Measurements from ENCODE around the gene SRXN1. TPM values are rescaled to one million over a fixed set of nuclear protein-coding genes. Genes with fewer than 3 reads are reported as not detected.
A peak's percentile ranks its signal among the peaks of the same experiment; 100 is the strongest.

SRXN1 gene
- total and polyA plus RNA-seq, 4 donors = 12.5 to 20.2 (median 18.1) TPM

DNA sequence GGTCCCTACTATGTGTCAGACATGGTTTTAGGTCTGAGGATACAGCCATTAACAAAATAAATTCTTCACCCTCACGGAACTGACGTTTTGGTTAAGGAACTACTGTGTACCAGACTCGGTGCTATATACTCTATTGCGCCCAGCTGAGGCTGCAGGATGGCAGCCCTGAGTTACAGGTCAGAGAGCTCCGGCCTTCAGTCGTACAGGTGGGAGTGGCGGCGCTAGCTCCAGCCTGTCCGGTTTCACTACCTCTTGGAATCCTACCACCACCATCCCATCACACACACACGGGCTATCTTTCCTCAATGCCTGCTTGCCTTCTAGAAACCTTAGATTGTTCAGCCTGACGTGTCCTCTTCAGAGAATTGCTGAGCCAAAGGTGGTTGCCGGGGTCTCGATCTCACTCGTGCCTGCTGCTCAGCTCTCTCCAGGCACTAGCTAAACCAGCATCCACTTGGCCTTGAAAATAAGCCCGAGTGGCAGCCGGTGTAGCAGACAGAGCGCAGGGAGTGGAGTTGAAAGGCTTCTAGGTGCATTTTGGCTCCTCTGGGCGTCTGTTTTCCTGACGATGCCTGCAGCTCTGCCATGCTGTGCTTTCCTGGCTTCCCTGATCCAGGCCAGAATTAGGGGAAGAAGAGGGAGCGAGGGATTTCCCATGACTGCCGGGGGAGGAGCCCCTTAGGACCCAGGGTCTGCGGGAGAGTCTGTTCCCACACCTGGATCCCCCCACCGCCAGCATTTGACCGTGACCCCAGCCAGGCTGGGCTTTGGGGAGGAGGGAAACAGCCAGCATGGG lies 41.8 kb downstream of the SRXN1 start:
- no peaks in the 10 kb centered on the region for H3K9me3 ChIP-seq (ENCODE audit: control insufficient read depth, low read length)
- H3K27ac ChIP-seq (ENCODE audit: low read depth in 1 of 2, low read length in 2 of 2) = no peak overlapping the region
- peak in 1 of 2 donors; percentile 63 for DNase-seq
- H3K27me3 ChIP-seq (ENCODE audit: control insufficient read depth in 1 of 2, insufficient read depth in 2 of 2, low read length in 1 of 2) = peaks cover 0 to 2% of the 10 kb centered on the region in 2 donors
- H3K4me1 ChIP-seq (ENCODE audit: control insufficient read depth in 1 of 2, insufficient read depth in 2 of 2, low read length in 2 of 2) = no peaks in the 10 kb centered on the region
- WGBS, 2 donors = 38 to 43% methylated on average over 24 of the region's 24 CpGs
- intact Hi-C loops (cut with DNase I) = no loop called here
- no peaks in the 10 kb centered on the region for H3K36me3 ChIP-seq (ENCODE audit: control insufficient read depth in 1 of 2, insufficient read depth in 2 of 2, low read length in 1 of 2)
- H3K4me3 ChIP-seq (ENCODE audit: low read length in 2 of 2) = no peak overlapping the region
- ATAC-seq (ENCODE audit: low FRiP score) = no peak

DNA sequence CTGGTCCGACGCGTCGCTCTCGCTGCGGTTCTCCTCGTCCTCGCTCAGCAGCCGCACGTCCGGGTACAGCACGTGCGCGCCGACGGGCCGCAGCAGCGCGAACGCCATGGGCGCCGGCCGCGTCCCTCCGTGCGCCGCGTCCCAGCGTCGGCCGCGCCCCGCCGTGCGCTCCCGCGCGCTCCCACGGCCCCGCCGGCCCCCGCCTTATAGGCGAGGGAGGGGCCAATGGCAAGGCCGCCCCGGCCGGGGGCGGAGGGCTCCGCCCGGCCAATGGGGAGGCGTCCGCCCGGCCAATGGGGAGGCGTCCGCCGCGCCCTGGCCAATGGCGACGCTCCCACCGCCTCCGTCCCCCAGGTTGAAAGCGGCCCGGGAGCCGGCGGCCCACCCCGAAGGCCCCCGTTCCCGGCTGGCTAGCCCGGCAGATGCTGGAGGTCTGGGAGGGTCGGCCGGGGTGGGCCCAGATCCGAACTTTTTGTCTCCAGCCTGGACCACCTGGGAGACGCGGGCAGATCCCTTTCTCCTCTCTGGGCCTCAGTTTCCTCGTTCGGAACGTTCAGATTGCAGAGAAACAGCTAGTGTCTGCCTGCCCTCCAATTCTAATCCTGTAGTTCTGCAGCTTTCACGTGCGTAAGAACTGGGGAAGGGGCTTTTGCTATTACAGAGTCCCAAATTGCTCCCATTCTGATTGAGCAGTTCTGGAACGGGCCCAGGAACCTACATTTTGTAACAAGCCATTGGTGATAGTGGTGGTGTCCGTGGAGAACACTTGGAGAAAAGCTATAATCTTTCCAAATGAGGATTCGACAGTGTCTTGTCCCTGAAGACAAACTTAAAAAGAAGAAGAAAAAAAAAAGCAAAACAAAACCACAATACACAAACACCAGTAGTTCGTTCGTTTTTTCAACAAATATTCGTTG lies 42.6 kb downstream of the SRXN1 start, which contains the start of gene TCF15:
Gene TCF15 (minus strand): TSS at position 180 of the 917 bp plus-strand sequence. CDS start 72 bp downstream, at position 108.
- Histone ChIP-seq H3K27ac (ENCODE audit: low read depth in 1 of 2, low read length in 2 of 2) (no peak within 1 kb of the TSS), H3K4me3 (ENCODE audit: low read length in 2 of 2) (no peak within 1 kb of the TSS), H3K27me3 (ENCODE audit: control insufficient read depth in 1 of 2, insufficient read depth in 2 of 2, low read length in 1 of 2) (peaks cover 0 to 2% of the 10 kb centered on the region in 2 donors), H3K4me1 (ENCODE audit: control insufficient read depth in 1 of 2, insufficient read depth in 2 of 2, low read length in 2 of 2) (no peaks in the 10 kb centered on the region), H3K9me3 (ENCODE audit: control insufficient read depth, low read length) (no peaks in the 10 kb centered on the region), H3K36me3 (ENCODE audit: control insufficient read depth in 1 of 2, insufficient read depth in 2 of 2, low read length in 1 of 2) (no peaks in the 10 kb centered on the region)
- intact Hi-C loops (cut with DNase I) = no loop called here
- DNase-seq (no peak), ATAC-seq (ENCODE audit: low FRiP score) (no peak)
- WGBS, 2 donors = 7 to 10% methylated on average over 57 to 84 of the region's 84 CpGs

DNA sequence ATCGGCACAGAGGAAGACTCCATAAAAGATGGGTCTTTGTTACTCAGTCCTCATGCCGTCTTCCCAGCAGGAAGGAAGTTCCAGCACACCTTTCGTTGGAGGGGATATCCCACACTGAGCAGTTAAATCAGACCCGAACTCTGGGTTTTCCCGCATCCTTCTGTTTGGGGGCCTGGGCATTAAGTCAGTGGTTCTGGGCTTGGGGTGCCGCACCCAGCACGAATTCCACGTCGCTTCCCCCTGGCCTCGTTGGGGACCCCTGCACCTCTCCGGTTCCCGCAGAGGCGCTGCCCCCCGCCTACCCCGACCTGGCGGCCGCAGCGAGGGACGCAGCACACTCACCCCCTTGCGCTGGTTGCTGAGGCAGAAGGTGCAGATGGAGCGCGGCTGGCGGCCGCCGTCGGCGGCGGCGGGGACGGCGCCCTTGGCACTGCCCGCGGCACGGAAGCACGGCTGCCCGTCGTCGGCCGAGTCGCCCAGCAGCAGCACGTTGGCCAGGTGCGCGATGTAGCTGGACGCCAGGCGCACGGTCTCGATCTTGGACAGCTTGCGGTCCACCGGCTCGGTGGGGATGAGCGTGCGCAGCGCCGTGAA lies 43.5 kb downstream of the SRXN1 start:
- no peak for ATAC-seq (ENCODE audit: low FRiP score)
- peaks cover 0 to 2% of the 10 kb centered on the region in 2 donors for H3K27me3 ChIP-seq (ENCODE audit: control insufficient read depth in 1 of 2, insufficient read depth in 2 of 2, low read length in 1 of 2)
- 7 to 8% methylated on average over 53 of the region's 54 CpGs for WGBS, 2 donors
- no peak for DNase-seq
- H3K4me1 ChIP-seq (ENCODE audit: control insufficient read depth in 1 of 2, insufficient read depth in 2 of 2, low read length in 2 of 2) = no peaks in the 10 kb centered on the region
- H3K36me3 ChIP-seq (ENCODE audit: control insufficient read depth in 1 of 2, insufficient read depth in 2 of 2, low read length in 1 of 2) = no peaks in the 10 kb centered on the region
- intact Hi-C loops (cut with DNase I) = no loop called here
- H3K27ac ChIP-seq (ENCODE audit: low read depth in 1 of 2, low read length in 2 of 2) = no peak overlapping the region
- H3K9me3 ChIP-seq (ENCODE audit: control insufficient read depth, low read length) = no peaks in the 10 kb centered on the region
- no peak overlapping the region for H3K4me3 ChIP-seq (ENCODE audit: low read length in 2 of 2)

DNA sequence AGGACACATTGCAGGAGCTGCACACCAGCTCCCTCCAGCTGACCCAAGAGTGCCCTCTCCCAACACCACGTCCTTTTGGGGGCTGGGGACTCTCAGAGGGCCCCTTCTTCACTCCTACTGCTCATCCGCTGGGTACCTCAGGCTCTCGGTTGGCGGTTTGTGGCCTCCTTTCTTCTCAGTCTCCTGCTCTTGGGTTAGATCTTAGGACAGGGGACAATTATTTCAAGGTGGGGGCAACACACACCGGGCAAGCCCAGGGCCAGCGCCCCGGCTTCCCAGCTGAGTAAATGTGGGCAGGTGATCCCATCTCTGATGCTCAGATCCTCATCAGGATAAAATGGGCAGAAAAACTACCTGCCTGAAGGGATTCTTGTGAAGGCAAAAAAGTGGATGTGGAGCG lies 44.0 kb downstream of the SRXN1 start:
- Histone ChIP-seq H3K9me3 (ENCODE audit: control insufficient read depth, low read length) (no peaks in the 10 kb centered on the region), H3K36me3 (ENCODE audit: control insufficient read depth in 1 of 2, insufficient read depth in 2 of 2, low read length in 1 of 2) (no peaks in the 10 kb centered on the region), H3K27me3 (ENCODE audit: control insufficient read depth in 1 of 2, insufficient read depth in 2 of 2, low read length in 1 of 2) (peaks cover 0 to 2% of the 10 kb centered on the region in 2 donors), H3K4me1 (ENCODE audit: control insufficient read depth in 1 of 2, insufficient read depth in 2 of 2, low read length in 2 of 2) (no peaks in the 10 kb centered on the region), H3K27ac (ENCODE audit: low read depth in 1 of 2, low read length in 2 of 2) (no peak overlapping the region), H3K4me3 (ENCODE audit: low read length in 2 of 2) (no peak overlapping the region)
- WGBS, 2 donors = 84% methylated on average over 8 of the region's 8 CpGs
- DNase-seq = no peak
- no peak for ATAC-seq (ENCODE audit: low FRiP score)
- intact Hi-C loops (cut with DNase I) = no loop called here

DNA sequence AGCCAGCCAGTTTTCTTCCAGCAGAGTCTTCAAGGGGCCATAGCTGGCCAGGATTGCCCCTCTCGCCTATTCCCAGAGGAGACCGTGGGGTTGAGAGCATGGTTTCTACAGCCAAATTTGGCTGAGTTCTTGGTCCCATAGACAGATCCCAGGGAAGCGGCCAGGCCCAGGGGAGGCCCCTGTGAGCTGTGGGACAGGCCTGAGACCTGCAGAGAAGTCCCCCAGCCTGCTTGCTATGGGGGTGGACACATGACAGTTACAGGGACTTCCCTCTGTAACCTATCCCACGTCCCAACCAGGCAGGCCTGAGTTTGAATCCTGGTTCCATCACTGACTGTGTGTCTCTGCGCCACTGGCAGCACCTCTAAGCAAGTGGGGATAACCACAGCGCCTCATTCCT lies 45.5 kb downstream of the SRXN1 start:
- no peaks in the 10 kb centered on the region for H3K4me1 ChIP-seq (ENCODE audit: control insufficient read depth in 1 of 2, insufficient read depth in 2 of 2, low read length in 2 of 2)
- no peaks in the 10 kb centered on the region for H3K36me3 ChIP-seq (ENCODE audit: control insufficient read depth in 1 of 2, insufficient read depth in 2 of 2, low read length in 1 of 2)
- DNase-seq (no peak), ATAC-seq (ENCODE audit: low FRiP score) (no peak)
- no peak overlapping the region for H3K4me3 ChIP-seq (ENCODE audit: low read length in 2 of 2)
- intact Hi-C loops (cut with DNase I) = no loop called here
- WGBS, 2 donors = 84 to 90% methylated on average over 6 of the region's 6 CpGs
- H3K27ac ChIP-seq (ENCODE audit: low read depth in 1 of 2, low read length in 2 of 2) = no peak overlapping the region
- no peaks in the 10 kb centered on the region for H3K9me3 ChIP-seq (ENCODE audit: control insufficient read depth, low read length)
- peaks cover 0 to 2% of the 10 kb centered on the region in 2 donors for H3K27me3 ChIP-seq (ENCODE audit: control insufficient read depth in 1 of 2, insufficient read depth in 2 of 2, low read length in 1 of 2)

DNA sequence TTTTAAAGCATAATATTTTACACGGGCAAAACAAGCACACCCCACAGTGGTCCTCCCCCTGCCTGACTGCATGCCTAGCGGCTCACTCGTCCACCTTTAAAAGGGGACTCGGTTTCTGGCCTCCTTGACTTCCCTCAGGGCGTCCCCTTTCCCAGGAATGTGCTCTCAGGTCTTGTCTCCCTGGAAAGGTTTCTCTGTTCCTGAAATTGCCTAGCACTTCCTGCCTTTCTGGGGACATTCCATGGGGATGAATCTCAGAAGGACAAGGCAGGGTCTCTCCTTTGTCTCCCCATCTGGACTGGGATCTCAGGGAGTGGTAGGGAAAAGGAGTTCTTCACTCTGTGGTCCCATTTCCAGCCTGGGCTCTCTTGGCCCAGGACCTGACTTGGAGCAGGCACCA lies 47.8 kb downstream of the SRXN1 start:
- Histone ChIP-seq H3K27ac (ENCODE audit: low read depth in 1 of 2, low read length in 2 of 2) (no peak overlapping the region), H3K9me3 (ENCODE audit: control insufficient read depth, low read length) (no peaks in the 10 kb centered on the region), H3K36me3 (ENCODE audit: control insufficient read depth in 1 of 2, insufficient read depth in 2 of 2, low read length in 1 of 2) (no peaks in the 10 kb centered on the region), H3K27me3 (ENCODE audit: control insufficient read depth in 1 of 2, insufficient read depth in 2 of 2, low read length in 1 of 2) (peaks cover 0 to 2% of the 10 kb centered on the region in 2 donors), H3K4me3 (ENCODE audit: low read length in 2 of 2) (no peak overlapping the region), H3K4me1 (ENCODE audit: control insufficient read depth in 1 of 2, insufficient read depth in 2 of 2, low read length in 2 of 2) (no peaks in the 10 kb centered on the region)
- no peak for ATAC-seq (ENCODE audit: low FRiP score)
- 73 to 76% methylated on average over 5 of the region's 5 CpGs for WGBS, 2 donors
- intact Hi-C loops (cut with DNase I) = no loop called here
- DNase-seq = no peak

DNA sequence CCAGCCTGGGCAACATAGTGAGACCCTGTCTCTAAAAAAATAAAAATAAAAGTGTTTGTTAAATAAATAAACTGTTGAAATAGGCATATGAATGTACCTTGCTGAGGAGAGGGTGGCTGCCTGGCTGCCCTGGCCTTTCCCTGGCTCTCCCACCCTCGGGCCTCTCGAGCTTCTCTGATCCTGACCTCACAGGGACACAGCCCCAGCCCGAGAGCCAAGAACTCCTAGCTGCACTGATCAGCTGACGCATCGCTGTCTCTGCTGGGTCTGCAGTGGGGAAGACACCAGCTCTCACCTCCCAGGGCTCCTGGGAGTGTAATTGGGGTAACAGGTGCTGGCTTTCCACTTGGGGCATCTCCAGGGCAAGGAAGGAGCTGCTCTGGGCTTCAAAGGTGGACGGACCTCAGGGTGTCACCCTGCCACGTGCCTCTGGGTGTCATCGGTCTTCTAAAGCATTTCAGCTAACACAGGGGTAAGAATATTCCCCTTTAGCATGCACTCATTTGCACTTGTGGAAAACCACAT lies 49.8 kb downstream of the SRXN1 start:
- H3K9me3 ChIP-seq (ENCODE audit: control insufficient read depth, low read length) = no peaks in the 10 kb centered on the region
- H3K4me1 ChIP-seq (ENCODE audit: control insufficient read depth in 1 of 2, insufficient read depth in 2 of 2, low read length in 2 of 2) = no peaks in the 10 kb centered on the region
- no peak overlapping the region for H3K27ac ChIP-seq (ENCODE audit: low read depth in 1 of 2, low read length in 2 of 2)
- WGBS, 2 donors = 77 to 81% methylated on average over 8 of the region's 8 CpGs
- no peaks in the 10 kb centered on the region for H3K36me3 ChIP-seq (ENCODE audit: control insufficient read depth in 1 of 2, insufficient read depth in 2 of 2, low read length in 1 of 2)
- intact Hi-C loops (cut with DNase I) = no loop called here
- ATAC-seq (ENCODE audit: low FRiP score) = no peak
- no peaks in the 10 kb centered on the region for H3K27me3 ChIP-seq (ENCODE audit: control insufficient read depth in 1 of 2, insufficient read depth in 2 of 2, low read length in 1 of 2)
- no peak for DNase-seq
- H3K4me3 ChIP-seq (ENCODE audit: low read length in 2 of 2) = no peak overlapping the region

DNA sequence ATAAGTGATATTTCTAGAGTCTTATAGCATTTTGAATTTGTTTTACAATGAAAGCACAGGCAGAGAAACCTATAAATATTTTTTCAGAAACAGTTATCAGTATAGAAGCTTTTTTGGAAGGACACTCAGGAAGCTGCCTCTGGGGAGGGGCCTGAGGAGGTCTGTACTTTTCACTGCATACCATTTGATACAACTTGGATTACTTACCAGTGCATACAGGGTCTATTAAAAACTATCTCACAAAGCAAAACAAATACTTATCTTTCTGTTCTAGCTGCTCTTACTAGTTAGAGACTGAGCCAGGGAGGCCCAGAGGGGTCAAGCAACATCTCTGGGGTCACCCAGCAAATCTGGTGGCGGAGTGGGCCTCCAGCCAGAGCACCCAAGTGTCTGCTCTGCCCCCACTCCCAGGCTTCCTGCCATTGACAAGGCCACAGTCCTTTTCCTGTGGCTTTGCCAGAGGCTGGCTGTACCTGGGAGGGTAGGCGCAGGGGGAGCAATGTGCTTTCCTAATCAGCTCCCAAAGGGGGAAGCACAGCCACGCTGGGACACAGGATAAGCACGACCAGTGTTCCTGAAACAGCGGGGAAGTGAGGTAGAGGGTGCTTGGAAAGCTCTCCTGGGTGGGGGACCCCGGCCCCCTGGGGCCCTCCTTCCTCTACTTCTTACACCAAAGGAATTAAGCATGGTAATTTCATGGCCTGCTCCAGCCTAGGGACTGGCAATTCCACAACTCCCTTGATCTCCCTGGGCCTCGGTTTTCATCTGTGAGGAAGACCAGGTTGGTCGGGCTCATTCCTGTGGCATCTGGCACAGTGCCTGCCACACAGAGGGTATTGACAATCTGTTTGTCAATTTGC lies 50.7 kb downstream of the SRXN1 start:
- H3K4me1 ChIP-seq (ENCODE audit: control insufficient read depth in 1 of 2, insufficient read depth in 2 of 2, low read length in 2 of 2) = no peaks in the 10 kb centered on the region
- no peak for ATAC-seq (ENCODE audit: low FRiP score)
- H3K9me3 ChIP-seq (ENCODE audit: control insufficient read depth, low read length) = no peaks in the 10 kb centered on the region
- no peaks in the 10 kb centered on the region for H3K27me3 ChIP-seq (ENCODE audit: control insufficient read depth in 1 of 2, insufficient read depth in 2 of 2, low read length in 1 of 2)
- intact Hi-C loops (cut with DNase I) = no loop called here
- DNase-seq = no peak
- H3K4me3 ChIP-seq (ENCODE audit: low read length in 2 of 2) = no peak overlapping the region
- 75 to 76% methylated on average over 8 of the region's 8 CpGs for WGBS, 2 donors
- no peaks in the 10 kb centered on the region for H3K36me3 ChIP-seq (ENCODE audit: control insufficient read depth in 1 of 2, insufficient read depth in 2 of 2, low read length in 1 of 2)
- no peak overlapping the region for H3K27ac ChIP-seq (ENCODE audit: low read depth in 1 of 2, low read length in 2 of 2)

Data from aorta (tissue), 5 donors.